Urinary bladder (tissue), 4 donors: ENCODE results near the gene CDC42. TPM values are rescaled to one million over a fixed set of nuclear protein-coding genes. Genes with fewer than 3 reads are reported as not detected.

ENCODE experiments used
- DNase-seq: peaks from one replicate; pipeline ENCODE4 v3.0.0-alpha.2; 2015; ENCODE audit errors: extremely low spot score
- H3K27ac ChIP-seq: one replicate; pipeline ENCODE4 v1.5.1; 2013; ENCODE audit warnings: low read depth, mild to moderate bottlenecking, moderate library complexity
- H3K36me3 ChIP-seq: one replicate; pipeline ENCODE4 v1.6.1; 2013; ENCODE audit warnings: mild to moderate bottlenecking, moderate library complexity; ENCODE audit not compliant: insufficient read depth
- H3K4me1 ChIP-seq: one replicate; pipeline ENCODE4 v1.6.1; 2013; ENCODE audit warnings: mild to moderate bottlenecking, moderate library complexity; ENCODE audit not compliant: insufficient read depth
- H3K4me3 ChIP-seq: one replicate; pipeline ENCODE4 v1.5.1; 2013; ENCODE audit warnings: low read depth, low read length
- WGBS: extraction: QIAGEN DNeasy Blood & Tissue Kit; methylation state at CpG from one replicate; pipeline ENCODE4 v1.1.7; 2013; 5-methylcytosine and 5-hydroxymethylcytosine counted together
- polyA plus RNA-seq: library from polyadenylated mRNA; stranded (reverse); fragments of 200-250 nt; gene quantifications from one replicate; pipeline ENCODE4 v1.2.3, GENCODE V29; 2013
- total RNA-seq: library from RNA; depleted of rRNA; stranded (reverse); fragments of >200 nt; gene quantifications from one replicate; pipeline ENCODE4 v1.2.3, GENCODE V29; 2014
- donor health status: healthy with polysubstance abuse.
- donor health status: healthy.

CDC42 gene
- total and polyA plus RNA-seq, 2 donors: 167 to 493 TPM

- Histone ChIP-seq H3K36me3 (no peaks in the 10 kb centered on the region), H3K4me3 (no peak overlapping the region), H3K27ac (no peak overlapping the region), H3K4me1 (no peaks in the 10 kb centered on the region)
- peak; percentile 51 for DNase-seq
- WGBS: 38% methylated on average over 18 of the region's 18 CpGs
Measured at GRCh38 chr1:22114083-22115012, 61.8 kb downstream of the CDC42 start.

DNA sequence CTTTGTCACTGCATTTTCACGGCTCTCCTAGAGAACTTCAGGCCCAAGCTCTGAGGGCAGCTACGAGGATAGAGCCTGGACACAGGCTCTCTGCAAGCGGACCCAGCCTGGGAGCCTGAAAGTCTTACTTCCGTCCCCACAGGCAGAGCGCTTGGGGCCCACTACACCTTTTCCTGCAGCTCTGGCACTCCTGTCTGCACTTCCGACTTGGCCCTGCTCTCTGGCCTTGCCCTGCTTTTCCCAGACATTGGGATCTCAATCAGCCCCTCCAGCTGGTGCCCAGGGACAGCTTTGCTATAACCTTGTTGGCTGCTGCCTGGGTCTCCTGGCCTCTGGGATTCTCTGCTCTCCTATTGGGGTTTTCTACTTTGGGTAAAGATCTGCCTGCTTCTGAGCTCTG is 62.8 kb downstream of the CDC42 start:
- Histone ChIP-seq H3K4me1 (no peaks in the 10 kb centered on the region), H3K36me3 (no peaks in the 10 kb centered on the region), H3K27ac (no peak overlapping the region), H3K4me3 (no peak overlapping the region)
- no peak for DNase-seq
- WGBS: 88% methylated on average over 6 of the region's 6 CpGs

DNA sequence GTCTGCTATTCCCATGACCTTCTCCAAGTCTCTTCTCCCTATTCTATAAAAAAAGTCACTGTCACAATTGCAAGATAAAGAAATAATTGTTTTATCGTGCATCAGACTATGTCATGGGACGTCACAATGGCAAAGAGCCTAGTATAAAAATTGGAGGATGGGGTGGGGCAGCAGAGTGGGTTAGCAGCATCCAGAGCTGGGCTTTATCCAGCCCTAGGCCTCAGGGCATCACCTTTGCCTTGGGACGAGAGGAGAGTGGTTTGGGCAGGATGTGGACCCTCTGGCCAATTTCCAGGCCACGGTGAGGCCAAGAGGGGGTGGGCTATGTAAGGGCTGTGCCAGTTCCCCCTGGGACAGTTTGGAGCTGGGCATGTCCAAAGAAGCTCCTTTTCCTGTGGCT is 64.7 kb downstream of the CDC42 start:
- DNase-seq: no peak
- H3K36me3 ChIP-seq: no peaks in the 10 kb centered on the region

GRCh38 chr1:22117851-22118250 is 65.3 kb downstream of the CDC42 start:
- Histone ChIP-seq H3K36me3 (no peaks in the 10 kb centered on the region), H3K4me1 (no peaks in the 10 kb centered on the region), H3K27ac (no peak overlapping the region), H3K4me3 (no peak overlapping the region)
- WGBS: 58% methylated on average over 5 of the region's 5 CpGs
- DNase-seq: no peak

More for the DNA sequence above, 64.7 kb downstream of the CDC42 start:
- WGBS: 54% methylated on average over 4 of the region's 4 CpGs
- H3K4me3 ChIP-seq: no peak overlapping the region
- H3K27ac ChIP-seq: no peak overlapping the region
- H3K4me1 ChIP-seq: no peaks in the 10 kb centered on the region

DNA sequence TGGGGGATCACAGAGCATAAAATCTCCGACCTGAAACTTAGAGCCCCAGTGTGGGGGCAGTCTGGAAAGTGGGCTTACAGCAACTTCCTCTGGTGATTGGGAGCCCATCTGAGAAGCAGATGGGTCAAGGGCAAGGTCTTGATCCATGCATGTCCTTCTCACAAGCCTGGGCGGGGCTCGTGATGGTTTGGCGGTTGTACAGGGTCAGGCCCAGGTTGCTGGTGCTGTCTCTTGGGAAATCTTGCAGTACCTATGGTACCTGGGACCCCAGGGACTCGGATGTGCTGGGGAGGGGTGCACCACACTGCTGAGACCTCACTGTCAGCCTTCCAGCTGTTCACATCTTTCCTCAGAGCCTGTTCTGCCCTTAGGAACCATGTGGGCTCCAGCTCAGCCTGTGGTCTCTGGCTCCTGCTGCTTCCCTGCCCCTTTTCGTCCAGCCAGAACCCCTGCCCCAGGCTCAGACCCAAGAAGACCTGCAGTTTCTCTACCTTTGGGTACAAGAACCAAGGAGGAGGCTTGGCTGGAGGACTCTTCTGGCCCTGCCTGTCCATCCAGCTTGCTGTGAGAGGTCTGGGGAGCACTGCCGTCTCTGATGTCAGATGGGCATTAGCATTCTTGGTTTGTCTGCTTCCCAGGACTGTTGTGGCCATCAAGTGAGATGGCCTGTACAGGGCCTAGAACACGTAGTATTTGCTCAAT is 65.9 kb downstream of the CDC42 start:
- no peak overlapping the region for H3K4me3 ChIP-seq
- WGBS: 78% methylated on average over 8 of the region's 8 CpGs
- no peak overlapping the region for H3K27ac ChIP-seq
- H3K36me3 ChIP-seq: no peaks in the 10 kb centered on the region
- H3K4me1 ChIP-seq: no peaks in the 10 kb centered on the region
- no peak for DNase-seq

- no peaks in the 10 kb centered on the region for H3K36me3 ChIP-seq
- no peaks in the 10 kb centered on the region for H3K4me1 ChIP-seq
- 95% methylated on average over 44 of the region's 44 CpGs for WGBS
- H3K27ac ChIP-seq: no peak overlapping the region
- DNase-seq: no peak
- H3K4me3 ChIP-seq: no peak overlapping the region
Measured at GRCh38 chr1:22119626-22120468, 67.3 kb downstream of the CDC42 start.

DNA sequence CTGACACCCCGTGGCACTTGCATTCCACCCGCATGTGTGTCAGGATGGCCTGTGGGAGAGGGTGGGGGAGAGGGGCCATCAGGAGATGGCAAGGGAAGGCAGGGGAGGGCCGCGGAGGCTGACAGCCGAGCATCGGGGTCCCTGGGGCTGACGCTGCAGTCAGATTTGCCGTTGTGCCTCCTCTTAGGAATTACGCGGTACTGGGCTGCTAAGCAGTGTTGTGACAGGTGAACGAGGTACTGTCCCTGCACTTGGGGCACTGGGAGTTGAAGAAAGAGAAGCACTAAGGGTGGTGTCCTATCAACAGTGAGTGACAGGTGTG is 67.9 kb downstream of the CDC42 start:
- no peak overlapping the region for H3K27ac ChIP-seq
- no peak overlapping the region for H3K4me3 ChIP-seq
- 84% methylated on average over 11 of the region's 11 CpGs for WGBS
- no peak for DNase-seq
- H3K4me1 ChIP-seq: no peaks in the 10 kb centered on the region
- no peaks in the 10 kb centered on the region for H3K36me3 ChIP-seq

DNA sequence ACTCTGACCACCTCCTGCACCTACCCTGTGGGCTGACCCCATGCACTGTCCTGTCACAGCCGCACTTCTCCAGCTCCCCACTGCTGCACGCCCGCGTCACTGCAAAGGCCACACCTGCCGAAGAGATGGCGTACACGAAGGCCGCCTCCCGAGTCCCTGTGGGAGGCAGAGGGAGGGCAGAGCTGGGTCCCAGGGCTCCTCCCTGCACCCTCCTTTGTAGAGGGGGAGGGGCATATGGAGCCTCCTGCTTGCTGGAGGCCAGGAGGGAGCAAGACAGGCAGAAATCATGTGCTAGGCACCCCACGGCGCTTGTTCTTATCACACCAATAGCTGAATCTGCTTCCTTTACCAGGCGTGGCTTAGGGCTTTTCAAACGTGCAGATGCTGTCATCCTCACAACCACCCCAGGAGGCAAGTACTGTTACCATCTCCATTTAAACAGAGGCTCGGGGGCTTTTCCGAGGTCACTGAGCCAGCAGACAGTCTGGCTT is 69.0 kb downstream of the CDC42 start:
- 74% methylated on average over 15 of the region's 15 CpGs for WGBS
- DNase-seq: no peak

DNA sequence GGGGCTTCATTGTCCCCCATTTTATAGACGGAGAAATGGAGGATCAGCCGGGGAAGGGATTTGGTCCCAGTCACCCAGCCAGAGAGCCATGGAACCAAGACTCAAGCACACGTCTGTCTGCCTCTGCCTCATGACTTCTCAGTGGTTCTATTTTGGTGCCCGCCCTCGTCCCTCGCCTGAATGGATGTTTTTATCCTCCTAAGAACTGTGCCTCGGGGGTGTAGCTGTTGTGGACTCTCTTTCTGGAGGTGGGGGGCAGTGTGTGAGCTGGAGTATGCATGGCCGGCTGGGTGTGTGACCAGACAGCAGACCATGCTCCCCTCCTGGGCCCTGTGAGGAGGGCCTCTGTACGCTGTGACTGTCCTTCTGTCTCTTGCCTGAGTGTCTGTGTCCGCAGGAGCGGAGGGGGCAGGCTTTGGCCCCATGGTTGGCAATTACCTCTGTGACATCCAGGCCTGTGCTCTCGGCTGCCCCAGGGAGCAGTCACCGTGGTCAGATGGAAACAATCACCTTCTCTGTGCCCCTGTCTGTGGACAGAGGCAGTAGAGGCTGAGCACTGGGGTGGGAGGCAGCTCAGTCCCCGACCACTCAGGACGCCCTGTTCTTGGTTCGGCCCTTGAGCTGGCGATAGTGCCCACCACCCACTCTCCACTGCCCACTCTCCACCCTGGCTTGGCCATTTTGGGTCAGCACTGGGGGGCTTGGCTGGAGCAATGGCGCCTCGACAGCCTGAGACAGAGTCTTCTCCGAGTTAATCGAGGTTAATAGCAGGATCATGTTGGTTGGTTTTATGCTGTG is 70.0 kb downstream of the CDC42 start:
- DNase-seq: no peak

More for the DNA sequence above, 69.0 kb downstream of the CDC42 start:
- no peaks in the 10 kb centered on the region for H3K4me1 ChIP-seq
- no peaks in the 10 kb centered on the region for H3K36me3 ChIP-seq
- H3K4me3 ChIP-seq: no peak overlapping the region
- no peak overlapping the region for H3K27ac ChIP-seq

DNA sequence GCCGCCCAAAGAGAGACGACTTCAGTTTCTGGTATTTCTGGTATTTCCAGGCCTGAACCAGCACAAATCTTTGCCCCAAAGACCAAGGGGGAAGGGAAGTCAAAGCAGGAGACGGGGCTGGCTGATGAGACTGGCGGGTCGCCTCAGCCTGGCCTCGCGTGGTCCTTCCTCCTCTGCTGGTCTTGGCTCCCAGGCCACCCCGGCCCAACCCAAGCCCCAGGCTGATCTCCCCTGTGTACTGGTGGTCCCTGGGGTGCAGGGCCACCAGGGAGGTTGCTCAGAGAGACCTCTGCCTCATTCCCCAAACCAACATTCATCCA is 70.5 kb downstream of the CDC42 start:
- H3K36me3 ChIP-seq: no peaks in the 10 kb centered on the region
- DNase-seq: no peak
- WGBS: 79% methylated on average over 8 of the region's 8 CpGs
- no peak overlapping the region for H3K27ac ChIP-seq
- H3K4me1 ChIP-seq: no peaks in the 10 kb centered on the region
- no peak overlapping the region for H3K4me3 ChIP-seq

More for the DNA sequence above, 70.0 kb downstream of the CDC42 start:
- no peaks in the 10 kb centered on the region for H3K4me1 ChIP-seq
- no peak overlapping the region for H3K4me3 ChIP-seq
- WGBS: 83% methylated on average over 21 of the region's 21 CpGs
- H3K36me3 ChIP-seq: no peaks in the 10 kb centered on the region
- no peak overlapping the region for H3K27ac ChIP-seq

GRCh38 chr1:22123901-22124404 is 71.4 kb downstream of the CDC42 start:
- no peak overlapping the region for H3K4me3 ChIP-seq
- H3K4me1 ChIP-seq: no peaks in the 10 kb centered on the region
- WGBS: 92% methylated on average over 9 of the region's 9 CpGs
- H3K27ac ChIP-seq: no peak overlapping the region
- DNase-seq: no peak
- no peaks in the 10 kb centered on the region for H3K36me3 ChIP-seq

- Histone ChIP-seq H3K27ac (no peak overlapping the region), H3K36me3 (no peaks in the 10 kb centered on the region), H3K4me3 (no peak overlapping the region), H3K4me1 (no peaks in the 10 kb centered on the region)
- 94% methylated on average over 8 of the region's 8 CpGs for WGBS
- DNase-seq: no peak
Measured at GRCh38 chr1:22124592-22125229, 72.2 kb downstream of the CDC42 start.
